ENCODE measurements around the gene KLK2. TPM values are rescaled to one million over a fixed set of nuclear protein-coding genes. Genes with fewer than 3 reads are reported as not detected.

Gene KLK2
- total RNA-seq, 1 donor: not detected

- Histone ChIP-seq H3K4me2 (ENCODE audit: insufficient read depth, low read length) (no peak overlapping the region), H4K20me1 (ENCODE audit: insufficient read depth, low read length) (no peaks in the 10 kb centered on the region), H3K79me2 (ENCODE audit: insufficient read depth, low read length) (no peaks in the 10 kb centered on the region), H3K9me3 (ENCODE audit: low read depth, low read length) (no peaks in the 10 kb centered on the region), H3K36me3 (ENCODE audit: insufficient read depth, low read length) (no peaks in the 10 kb centered on the region), H3K27ac (ENCODE audit: low read depth, low read length) (no peak overlapping the region), H3K27me3 (ENCODE audit: insufficient read depth, low read length) (peaks cover 16% of the 10 kb centered on the region), H3K4me3 (ENCODE audit: insufficient read depth, low read length) (no peak overlapping the region), H3K4me1 (ENCODE audit: insufficient read depth, low read length) (no peaks in the 10 kb centered on the region), H2AFZ (ENCODE audit: low read length) (no peak overlapping the region)
- DNase-seq (ENCODE audit: insufficient read length, low spot score, missing footprints): no peak
- TF ChIP-seq CTCF (IDR thresholded peaks at IDR 0.05; ENCODE audit: extremely low read depth, low read depth, low read length): no peak
These were observed 2.7 kb upstream of the KLK2 start for GRCh38 chr19:50870417-50871089.

- no peak overlapping the region for H3K4me3 ChIP-seq (ENCODE audit: insufficient read depth, low read length)
- H3K4me1 ChIP-seq (ENCODE audit: insufficient read depth, low read length): no peaks in the 10 kb centered on the region
- no peaks in the 10 kb centered on the region for H4K20me1 ChIP-seq (ENCODE audit: insufficient read depth, low read length)
- H3K36me3 ChIP-seq (ENCODE audit: insufficient read depth, low read length): no peaks in the 10 kb centered on the region
- DNase-seq (ENCODE audit: insufficient read length, low spot score, missing footprints): no peak
- no peaks in the 10 kb centered on the region for H3K79me2 ChIP-seq (ENCODE audit: insufficient read depth, low read length)
- H3K9me3 ChIP-seq (ENCODE audit: low read depth, low read length): no peaks in the 10 kb centered on the region
- peaks cover 16% of the 10 kb centered on the region for H3K27me3 ChIP-seq (ENCODE audit: insufficient read depth, low read length)
- H3K4me2 ChIP-seq (ENCODE audit: insufficient read depth, low read length): no peak overlapping the region
- H2AFZ ChIP-seq (ENCODE audit: low read length): no peak overlapping the region
- H3K27ac ChIP-seq (ENCODE audit: low read depth, low read length): no peak overlapping the region
- no peak for TF ChIP-seq CTCF (IDR thresholded peaks at IDR 0.05; ENCODE audit: extremely low read depth, low read depth, low read length)
These were observed 972 bp downstream of the KLK2 start for GRCh38 chr19:50874211-50874610.

- H4K20me1 ChIP-seq (ENCODE audit: insufficient read depth, low read length): no peaks in the 10 kb centered on the region
- no peaks in the 10 kb centered on the region for H3K36me3 ChIP-seq (ENCODE audit: insufficient read depth, low read length)
- no peak overlapping the region for H3K27ac ChIP-seq (ENCODE audit: low read depth, low read length)
- no peak overlapping the region for H2AFZ ChIP-seq (ENCODE audit: low read length)
- no peaks in the 10 kb centered on the region for H3K9me3 ChIP-seq (ENCODE audit: low read depth, low read length)
- no peak overlapping the region for H3K4me3 ChIP-seq (ENCODE audit: insufficient read depth, low read length)
- no peak for DNase-seq (ENCODE audit: insufficient read length, low spot score, missing footprints)
- H3K4me2 ChIP-seq (ENCODE audit: insufficient read depth, low read length): no peak overlapping the region
- no peaks in the 10 kb centered on the region for H3K79me2 ChIP-seq (ENCODE audit: insufficient read depth, low read length)
- TF ChIP-seq CTCF (IDR thresholded peaks at IDR 0.05; ENCODE audit: extremely low read depth, low read depth, low read length): no peak
- H3K27me3 ChIP-seq (ENCODE audit: insufficient read depth, low read length): peaks cover 16% of the 10 kb centered on the region
- no peaks in the 10 kb centered on the region for H3K4me1 ChIP-seq (ENCODE audit: insufficient read depth, low read length)
These were observed 2.7 kb downstream of the KLK2 start for GRCh38 chr19:50875795-50876422.

GRCh38 chr19:50876456-50876855 is 3.2 kb downstream of the KLK2 start:
- Histone ChIP-seq H3K4me2 (ENCODE audit: insufficient read depth, low read length) (no peak overlapping the region), H3K36me3 (ENCODE audit: insufficient read depth, low read length) (no peaks in the 10 kb centered on the region), H3K4me1 (ENCODE audit: insufficient read depth, low read length) (no peaks in the 10 kb centered on the region), H4K20me1 (ENCODE audit: insufficient read depth, low read length) (no peaks in the 10 kb centered on the region), H3K79me2 (ENCODE audit: insufficient read depth, low read length) (no peaks in the 10 kb centered on the region), H3K4me3 (ENCODE audit: insufficient read depth, low read length) (no peak overlapping the region), H3K9me3 (ENCODE audit: low read depth, low read length) (no peaks in the 10 kb centered on the region), H2AFZ (ENCODE audit: low read length) (no peak overlapping the region), H3K27me3 (ENCODE audit: insufficient read depth, low read length) (peaks cover 16% of the 10 kb centered on the region), H3K27ac (ENCODE audit: low read depth, low read length) (no peak overlapping the region)
- no peak for DNase-seq (ENCODE audit: insufficient read length, low spot score, missing footprints)
- no peak for TF ChIP-seq CTCF (IDR thresholded peaks at IDR 0.05; ENCODE audit: extremely low read depth, low read depth, low read length)
